Epithelial cell of proximal tubule (primary cell): ENCODE results near the gene ALPK3. TPM values are rescaled to one million over a fixed set of nuclear protein-coding genes. Genes with fewer than 3 reads are reported as not detected.

ENCODE experiments used
- DNase-seq: peaks from one replicate; pipeline ENCODE4 v3.0.0-alpha.2; 2011; ENCODE audit warnings: low read depth
- H3K4me3 ChIP-seq: 2 replicates; pipeline ENCODE4 v1.5.1; 2011; ENCODE audit warnings: low read depth, mild to moderate bottlenecking, low read length
- CTCF ChIP-seq: conservative IDR thresholded peaks from 2 replicates; pipeline ENCODE4 v1.5.1; 2012; ENCODE audit warnings: low read depth, mild to moderate bottlenecking, low read length
- total RNA-seq: library from RNA; depleted of rRNA; stranded (reverse); fragments of >200 nt; gene quantifications from 2 replicates; pipeline ENCODE4 v1.2.3, GENCODE V29; 2015

Gene ALPK3
- total RNA-seq, 1 donor from 2014 or later: 30.8 TPM

GRCh38 chr15:84905016-84905916, 88.1 kb downstream of the ALPK3 start:
- no peak for TF ChIP-seq CTCF
- DNase-seq: no peak
- no peak overlapping the region for H3K4me3 ChIP-seq

DNA sequence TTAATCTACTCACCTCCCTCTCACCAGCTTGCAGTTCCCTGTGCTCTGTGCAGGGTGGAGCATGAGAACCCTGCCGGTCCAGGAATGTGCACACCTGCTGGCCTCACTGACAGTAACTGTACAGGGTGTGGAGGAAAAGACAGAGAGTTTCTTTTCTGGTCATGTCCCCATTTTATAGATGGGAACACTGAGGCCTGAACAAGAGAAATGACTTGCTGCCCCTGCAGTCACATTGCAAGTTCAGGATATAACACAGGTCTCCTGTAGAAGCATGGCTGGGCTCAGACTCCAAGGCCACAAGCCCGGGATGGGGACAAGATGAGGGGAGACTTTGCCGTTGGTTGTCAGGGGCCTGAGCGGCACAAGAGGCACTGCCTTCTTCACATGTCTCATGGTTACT, 90.6 kb downstream of the ALPK3 start:
- DNase-seq: no peak
- H3K4me3 ChIP-seq: no peak overlapping the region
- TF ChIP-seq CTCF: no peak

DNA sequence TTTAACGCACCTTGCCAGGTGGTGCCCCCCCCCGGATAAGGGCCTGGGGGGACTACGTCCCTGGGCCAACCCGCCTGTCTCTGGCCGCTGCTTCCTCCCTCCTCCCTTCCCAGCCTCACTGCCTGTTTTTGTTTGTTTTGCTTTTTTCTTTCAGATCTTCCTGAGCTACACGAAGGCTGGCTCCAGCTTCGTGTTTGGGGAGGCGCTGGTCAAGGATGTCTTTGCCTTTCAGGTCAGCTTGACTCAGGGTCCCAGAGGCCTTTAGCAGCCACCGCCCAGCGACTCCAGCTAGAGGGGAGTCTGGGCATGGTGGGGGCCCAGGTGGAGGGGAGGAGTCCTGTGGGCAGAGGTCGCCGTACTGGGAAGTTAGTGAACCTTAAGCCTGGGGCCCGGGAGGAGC, 91.4 kb downstream of the ALPK3 start:
- DNase-seq: no peak
- H3K4me3 ChIP-seq: no peak overlapping the region
- no peak for TF ChIP-seq CTCF

- no peak overlapping the region for H3K4me3 ChIP-seq
- DNase-seq: no peak
- no peak for TF ChIP-seq CTCF
These were observed 91.9 kb downstream of the ALPK3 start for GRCh38 chr15:84909029-84909428.

GRCh38 chr15:84909782-84910181, 92.6 kb downstream of the ALPK3 start:
- DNase-seq: no peak
- H3K4me3 ChIP-seq: no peak overlapping the region
- TF ChIP-seq CTCF: no peak

GRCh38 chr15:84910928-84911623, 93.9 kb downstream of the ALPK3 start:
- peak overlapping the region; percentile 8 for H3K4me3 ChIP-seq
- TF ChIP-seq CTCF: no peak
- DNase-seq: no peak
